Ishikawa (cell line): ENCODE results near the gene NHSL2.

Source experiments
- CREB1 ChIP-seq: IDR thresholded peaks from 2 replicates; pipeline ENCODE4 v1.6.1; 2012; ENCODE audit warnings: low read depth
- EP300 ChIP-seq: IDR thresholded peaks from 2 replicates; pipeline ENCODE4 v1.6.1; 2012; ENCODE audit warnings: borderline replicate concordance
- RAD21 ChIP-seq: IDR thresholded peaks from 2 replicates; pipeline ENCODE4 v1.6.1; 2012; ENCODE audit warnings: low read depth
- TAF1 ChIP-seq: IDR thresholded peaks from 2 replicates; pipeline ENCODE4 v1.6.1; 2012; ENCODE audit warnings: low read depth, mild to moderate bottlenecking
- YY1 ChIP-seq: IDR thresholded peaks from 2 replicates; pipeline ENCODE4 v1.6.1; 2012; ENCODE audit warnings: low read depth
- TF ChIP-seq, protein P1 (sequence below): IDR thresholded peaks from 2 replicates; pipeline ENCODE4 v1.6.1; 2012
- TF ChIP-seq, protein P2 (sequence below): IDR thresholded peaks from 2 replicates; pipeline ENCODE4 v1.6.1; 2012; ENCODE audit warnings: low read depth, mild to moderate bottlenecking

DNA sequence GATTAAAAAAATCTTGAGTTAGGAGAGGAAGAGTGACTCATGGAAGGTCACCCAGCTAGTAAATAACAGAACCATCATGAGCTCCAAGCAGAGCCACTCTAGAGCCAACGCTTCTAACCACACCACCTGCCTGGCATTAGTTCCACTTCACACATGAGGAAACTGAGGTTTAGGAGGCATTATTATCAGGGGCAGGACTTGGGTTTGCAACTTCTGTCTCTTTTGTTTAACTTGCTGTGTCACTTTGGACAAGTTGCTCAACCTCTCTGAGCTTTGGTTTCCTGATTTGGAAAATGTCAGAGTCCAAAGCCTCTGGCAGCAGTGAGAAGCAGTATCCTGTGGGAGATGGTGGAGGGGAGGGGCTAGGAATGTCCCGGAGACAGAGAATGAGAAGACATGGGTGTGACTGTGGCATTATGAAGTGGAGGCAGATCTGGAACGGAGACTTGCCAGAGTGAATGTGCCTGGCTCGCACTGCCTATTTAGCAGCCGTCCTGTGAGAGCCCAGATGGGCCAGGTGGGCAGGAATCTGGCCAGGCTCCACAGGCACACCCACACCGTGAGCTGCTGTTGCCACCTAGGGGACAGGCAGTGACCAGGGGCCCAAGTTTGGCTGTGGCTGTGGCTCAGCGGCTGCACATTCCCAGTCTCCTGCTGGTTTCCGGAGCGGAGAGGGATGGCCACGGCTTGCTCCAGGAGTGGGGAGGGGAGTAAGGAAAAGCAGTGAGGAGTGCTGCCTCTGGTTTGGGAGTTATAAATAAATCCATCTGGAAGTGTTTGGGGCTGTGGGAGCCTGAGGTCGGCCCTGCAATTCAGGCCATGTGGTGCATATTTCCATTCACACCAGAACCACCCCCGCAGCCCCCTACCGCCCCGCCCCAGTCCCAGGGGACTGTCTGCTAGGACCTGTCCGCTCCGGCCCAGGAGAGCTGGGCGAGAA is 93.4 kb downstream of the NHSL2 start:
- TF ChIP-seq TAF1 (no peak), RAD21 (peak; percentile 57), EP300 (no peak), CREB1 (no peak), YY1 (no peak)
- TF ChIP-seq, protein P1, sequence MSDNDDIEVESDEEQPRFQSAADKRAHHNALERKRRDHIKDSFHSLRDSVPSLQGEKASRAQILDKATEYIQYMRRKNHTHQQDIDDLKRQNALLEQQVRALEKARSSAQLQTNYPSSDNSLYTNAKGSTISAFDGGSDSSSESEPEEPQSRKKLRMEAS = no peak
- TF ChIP-seq, protein P2, sequence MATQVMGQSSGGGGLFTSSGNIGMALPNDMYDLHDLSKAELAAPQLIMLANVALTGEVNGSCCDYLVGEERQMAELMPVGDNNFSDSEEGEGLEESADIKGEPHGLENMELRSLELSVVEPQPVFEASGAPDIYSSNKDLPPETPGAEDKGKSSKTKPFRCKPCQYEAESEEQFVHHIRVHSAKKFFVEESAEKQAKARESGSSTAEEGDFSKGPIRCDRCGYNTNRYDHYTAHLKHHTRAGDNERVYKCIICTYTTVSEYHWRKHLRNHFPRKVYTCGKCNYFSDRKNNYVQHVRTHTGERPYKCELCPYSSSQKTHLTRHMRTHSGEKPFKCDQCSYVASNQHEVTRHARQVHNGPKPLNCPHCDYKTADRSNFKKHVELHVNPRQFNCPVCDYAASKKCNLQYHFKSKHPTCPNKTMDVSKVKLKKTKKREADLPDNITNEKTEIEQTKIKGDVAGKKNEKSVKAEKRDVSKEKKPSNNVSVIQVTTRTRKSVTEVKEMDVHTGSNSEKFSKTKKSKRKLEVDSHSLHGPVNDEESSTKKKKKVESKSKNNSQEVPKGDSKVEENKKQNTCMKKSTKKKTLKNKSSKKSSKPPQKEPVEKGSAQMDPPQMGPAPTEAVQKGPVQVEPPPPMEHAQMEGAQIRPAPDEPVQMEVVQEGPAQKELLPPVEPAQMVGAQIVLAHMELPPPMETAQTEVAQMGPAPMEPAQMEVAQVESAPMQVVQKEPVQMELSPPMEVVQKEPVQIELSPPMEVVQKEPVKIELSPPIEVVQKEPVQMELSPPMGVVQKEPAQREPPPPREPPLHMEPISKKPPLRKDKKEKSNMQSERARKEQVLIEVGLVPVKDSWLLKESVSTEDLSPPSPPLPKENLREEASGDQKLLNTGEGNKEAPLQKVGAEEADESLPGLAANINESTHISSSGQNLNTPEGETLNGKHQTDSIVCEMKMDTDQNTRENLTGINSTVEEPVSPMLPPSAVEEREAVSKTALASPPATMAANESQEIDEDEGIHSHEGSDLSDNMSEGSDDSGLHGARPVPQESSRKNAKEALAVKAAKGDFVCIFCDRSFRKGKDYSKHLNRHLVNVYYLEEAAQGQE = no peak
